Esophagus muscularis mucosa (tissue), 4 donors: Measurements from ENCODE around the gene PLEKHG3. TPM values are rescaled to one million over a fixed set of nuclear protein-coding genes. Genes with fewer than 3 reads are reported as not detected.

Source experiments
- DNase-seq: peaks from one replicate; pipeline ENCODE4 v3.0.0-alpha.2; 2017; ENCODE audit errors: extremely low spot score
- H3K27ac ChIP-seq, 4 donors: fragments of 200-600 bp; sonication (generic); replicated peaks in 1 of 4; 1 replicate in 3 of 4; 2 replicates in 1 of 4; pipeline ENCODE4 v1.5.1; 2016 to 2019; ENCODE audit warnings: mild to moderate bottlenecking in 1 of 4
- H3K27me3 ChIP-seq, 4 donors: fragments of 200-600 bp; sonication (generic); one replicate each; pipeline versions ENCODE4 v1.5.1 to v1.6.0; 2016 to 2019
- H3K36me3 ChIP-seq, 4 donors: fragments of 200-600 bp; sonication (generic); one replicate each; pipeline ENCODE4 v1.5.1; 2016 to 2019
- H3K4me1 ChIP-seq, 4 donors: fragments of 200-600 bp; sonication (generic); one replicate each; pipeline ENCODE4 v1.5.1; 2016 to 2019
- H3K4me3 ChIP-seq, 4 donors: fragments of 200-600 bp; sonication (generic); 1 replicate in 2 of 4; 2 replicates in 2 of 4; pipeline ENCODE4 v1.5.1; 2016 to 2019; ENCODE audit warnings: mild to moderate bottlenecking in 4 of 4, moderate library complexity in 1 of 4
- H3K9me3 ChIP-seq, 4 donors: fragments of 200-600 bp; sonication (generic); 1 replicate in 3 of 4; 2 replicates in 1 of 4; pipeline ENCODE4 v1.5.1; 2016 to 2019
- EP300 ChIP-seq: sonication (generic); formaldehyde crosslinking; IDR thresholded peaks from one replicate; pipeline ENCODE4 v1.6.1; 2017; ENCODE audit warnings: antibody characterized with exemption
- POLR2A ChIP-seq: fragments of 450-650 bp; IDR thresholded peaks from one replicate; pipeline ENCODE4 v1.6.1; 2017; ENCODE audit warnings: antibody characterized with exemption, moderate library complexity, mild to moderate bottlenecking, low read depth
- POLR2AphosphoS5 ChIP-seq, 2 donors: sonication (generic); formaldehyde crosslinking; IDR thresholded peaks; one replicate each; pipeline ENCODE4 v1.6.1; 2017; ENCODE audit warnings: antibody characterized with exemption in 2 of 2
- WGBS: methylation state at CpG from one replicate; pipeline ENCODE4 v1.1.5; 2018; 5-methylcytosine and 5-hydroxymethylcytosine counted together
- intact Hi-C: fragments of 100-400 bp; cut with DNase I; formaldehyde crosslinking; loops from one replicate; pipeline ENCODE4 v1.15.1; 2023
- total RNA-seq, 4 donors: library from RNA; depleted of rRNA; stranded (reverse); fragments of >200 nt; gene quantifications; one replicate each; pipeline versions ENCODE4 v1.1.0 to v1.2.1, GENCODE V29; 2016
- TF ChIP-seq, protein P1 (sequence below), 3 experiments: fragments of 200-600 bp in 2 of 3; fragments of 450-650 bp in 1 of 3; sonication (generic) in 2 of 3; IDR thresholded peaks; one replicate each; pipeline ENCODE4 v1.5.1; 2017 to 2019; ENCODE audit warnings: antibody characterized with exemption in 3 of 3, mild to moderate bottlenecking in 2 of 3, moderate library complexity in 1 of 3

The PLEKHG3 gene
- total RNA-seq, 4 donors from 2014 or later = 21.7 to 66.7 (median 35.1) TPM

DNA sequence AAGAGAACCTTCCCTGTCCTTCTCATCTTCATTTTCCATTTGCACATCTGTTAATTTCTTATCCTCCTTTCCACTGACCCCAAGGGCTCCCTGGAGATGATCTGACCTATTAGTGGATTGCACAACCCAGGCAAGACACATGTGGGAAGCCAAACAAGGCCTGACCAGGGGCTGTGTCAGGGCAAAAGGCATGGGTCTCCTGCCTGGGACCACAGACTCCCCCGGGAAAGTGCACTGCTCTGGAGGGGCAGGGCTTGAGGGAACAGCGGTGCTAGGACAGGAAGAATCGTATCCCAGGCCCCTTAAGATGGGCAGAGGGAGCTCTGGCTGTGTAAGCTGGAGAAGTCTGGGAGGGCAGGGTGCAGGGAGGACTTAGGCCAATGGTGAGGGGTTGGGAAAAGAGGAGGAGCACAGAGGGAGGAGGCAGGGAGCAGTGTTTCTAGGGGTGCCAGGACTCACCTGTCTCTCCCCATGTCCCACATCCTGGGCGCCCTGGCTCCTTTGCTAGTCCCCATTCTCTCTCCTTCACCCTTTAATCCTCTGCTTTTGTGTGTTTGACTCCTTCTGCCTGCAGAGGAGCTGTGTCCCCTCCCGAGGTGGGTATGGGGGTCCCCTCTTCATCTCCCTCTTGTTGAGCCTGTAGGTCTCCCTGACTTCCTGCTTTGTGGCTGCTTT lies 25.3 kb downstream of the PLEKHG3 start:
- H3K27ac ChIP-seq = no peak overlapping the region
- DNase-seq = no peak
- TF ChIP-seq POLR2A (no peak), EP300 (no peak), POLR2AphosphoS5 (IDR thresholded peaks at IDR 0.05) (no peak)
- TF ChIP-seq, protein P1, sequence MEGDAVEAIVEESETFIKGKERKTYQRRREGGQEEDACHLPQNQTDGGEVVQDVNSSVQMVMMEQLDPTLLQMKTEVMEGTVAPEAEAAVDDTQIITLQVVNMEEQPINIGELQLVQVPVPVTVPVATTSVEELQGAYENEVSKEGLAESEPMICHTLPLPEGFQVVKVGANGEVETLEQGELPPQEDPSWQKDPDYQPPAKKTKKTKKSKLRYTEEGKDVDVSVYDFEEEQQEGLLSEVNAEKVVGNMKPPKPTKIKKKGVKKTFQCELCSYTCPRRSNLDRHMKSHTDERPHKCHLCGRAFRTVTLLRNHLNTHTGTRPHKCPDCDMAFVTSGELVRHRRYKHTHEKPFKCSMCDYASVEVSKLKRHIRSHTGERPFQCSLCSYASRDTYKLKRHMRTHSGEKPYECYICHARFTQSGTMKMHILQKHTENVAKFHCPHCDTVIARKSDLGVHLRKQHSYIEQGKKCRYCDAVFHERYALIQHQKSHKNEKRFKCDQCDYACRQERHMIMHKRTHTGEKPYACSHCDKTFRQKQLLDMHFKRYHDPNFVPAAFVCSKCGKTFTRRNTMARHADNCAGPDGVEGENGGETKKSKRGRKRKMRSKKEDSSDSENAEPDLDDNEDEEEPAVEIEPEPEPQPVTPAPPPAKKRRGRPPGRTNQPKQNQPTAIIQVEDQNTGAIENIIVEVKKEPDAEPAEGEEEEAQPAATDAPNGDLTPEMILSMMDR (IDR thresholded peaks at IDR 0.05) = no peak
- H3K36me3 ChIP-seq = peaks cover 32 to 71% (median 58%) of the 10 kb centered on the region in 4 donors
- peaks cover 22 to 41% (median 32%) of the 10 kb centered on the region in 4 donors for H3K4me1 ChIP-seq
- H3K9me3 ChIP-seq = no peaks in the 10 kb centered on the region
- no peaks in the 10 kb centered on the region for H3K27me3 ChIP-seq
- intact Hi-C loops = no loop called here
- 79% methylated on average over 5 of the region's 5 CpGs for WGBS
- H3K4me3 ChIP-seq = no peak overlapping the region

DNA sequence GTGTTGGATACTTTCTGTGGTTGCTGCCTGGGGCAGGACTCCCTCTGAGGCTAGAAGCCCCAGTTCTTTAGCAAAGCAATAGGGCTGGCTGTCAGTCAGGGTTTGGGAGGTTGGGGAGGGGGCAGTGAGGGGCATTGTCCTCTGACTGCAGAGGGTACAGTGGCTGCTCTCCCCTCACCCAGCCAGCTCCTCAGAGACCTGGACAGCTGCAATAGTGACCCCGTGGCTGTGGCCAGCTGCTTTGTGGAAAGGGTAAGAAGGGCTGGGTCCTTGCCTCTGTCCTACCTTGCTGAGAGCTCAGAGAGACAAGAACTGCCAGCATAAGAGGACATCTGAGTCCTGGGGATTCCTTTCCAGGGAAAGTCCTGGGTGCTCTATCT lies 25.8 kb downstream of the PLEKHG3 start:
- WGBS = 100% methylated on average over 1 of the region's 1 CpG
- H3K27me3 ChIP-seq = no peaks in the 10 kb centered on the region
- intact Hi-C loops = no loop called here
- no peak for DNase-seq
- H3K27ac ChIP-seq = no peak overlapping the region
- peaks cover 16 to 41% (median 31%) of the 10 kb centered on the region in 4 donors for H3K4me1 ChIP-seq
- no peak overlapping the region for H3K4me3 ChIP-seq
- no peak for TF ChIP-seq POLR2AphosphoS5 (IDR thresholded peaks at IDR 0.05)
- TF ChIP-seq EP300 = no peak
- TF ChIP-seq, protein P1 (IDR thresholded peaks at IDR 0.05) = no peak
- no peak for TF ChIP-seq POLR2A
- H3K9me3 ChIP-seq = no peaks in the 10 kb centered on the region
- H3K36me3 ChIP-seq = peaks cover 32 to 71% (median 58%) of the 10 kb centered on the region in 4 donors

DNA sequence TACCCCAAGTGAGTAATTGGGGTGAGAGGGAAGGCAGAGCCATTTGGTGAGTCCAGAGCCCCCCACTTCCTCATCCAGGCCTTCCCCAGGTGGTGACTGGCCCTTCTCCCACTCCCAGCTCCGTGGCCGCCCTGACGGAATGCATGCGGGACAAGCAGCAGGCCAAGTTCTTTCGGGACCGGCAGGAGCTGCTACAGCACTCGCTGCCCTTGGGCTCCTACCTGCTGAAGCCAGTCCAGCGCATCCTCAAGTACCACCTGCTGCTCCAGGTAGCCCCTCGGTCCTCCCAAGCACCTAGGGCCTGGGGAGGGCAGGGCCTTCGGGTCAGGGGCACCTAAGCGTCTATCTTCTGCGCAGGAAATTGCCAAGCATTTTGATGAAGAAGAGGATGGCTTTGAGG lies 26.5 kb downstream of the PLEKHG3 start:
- intact Hi-C loops = no loop called here
- no peak for DNase-seq
- H3K4me1 ChIP-seq = peaks cover 11 to 34% (median 29%) of the 10 kb centered on the region in 4 donors
- 92% methylated on average over 12 of the region's 12 CpGs for WGBS
- TF ChIP-seq POLR2A (no peak), POLR2AphosphoS5 (IDR thresholded peaks at IDR 0.05) (no peak), EP300 (no peak)
- TF ChIP-seq, protein P1 (IDR thresholded peaks at IDR 0.05) = no peak
- peaks cover 32 to 75% (median 58%) of the 10 kb centered on the region in 4 donors for H3K36me3 ChIP-seq
- H3K4me3 ChIP-seq = no peak overlapping the region
- no peak overlapping the region for H3K27ac ChIP-seq
- no peaks in the 10 kb centered on the region for H3K9me3 ChIP-seq
- no peaks in the 10 kb centered on the region for H3K27me3 ChIP-seq

DNA sequence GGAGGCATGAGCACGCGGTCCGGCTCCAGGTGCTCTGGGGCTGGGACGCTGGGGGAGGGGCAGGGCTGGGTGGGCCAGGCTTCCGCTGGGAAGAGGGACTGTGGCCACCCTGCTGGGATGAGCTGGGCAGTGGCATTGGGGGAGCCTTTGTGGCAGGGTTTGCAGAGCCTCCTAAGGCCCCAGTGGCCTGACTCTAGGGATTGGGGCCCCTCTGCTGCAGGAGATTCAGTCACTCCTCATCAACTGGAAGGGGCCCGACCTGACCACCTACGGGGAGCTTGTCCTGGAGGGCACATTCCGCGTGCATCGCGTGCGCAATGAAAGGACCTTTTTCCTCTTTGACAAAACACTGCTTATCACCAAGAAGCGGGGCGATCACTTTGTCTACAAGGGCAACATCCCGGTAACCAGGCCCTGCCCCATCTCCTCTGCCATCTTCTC lies 26.9 kb downstream of the PLEKHG3 start:
- H3K4me1 ChIP-seq = peaks cover 7 to 30% (median 25%) of the 10 kb centered on the region in 4 donors
- DNase-seq = no peak
- no peak overlapping the region for H3K27ac ChIP-seq
- WGBS = 96% methylated on average over 10 of the region's 15 CpGs
- intact Hi-C loops = no loop called here
- H3K9me3 ChIP-seq = no peaks in the 10 kb centered on the region
- peaks cover 32 to 79% (median 62%) of the 10 kb centered on the region in 4 donors for H3K36me3 ChIP-seq
- no peaks in the 10 kb centered on the region for H3K27me3 ChIP-seq
- TF ChIP-seq, protein P1 (IDR thresholded peaks at IDR 0.05) = no peak
- TF ChIP-seq EP300 (no peak), POLR2A (no peak), POLR2AphosphoS5 (IDR thresholded peaks at IDR 0.05) (no peak)
- H3K4me3 ChIP-seq = no peak overlapping the region

DNA sequence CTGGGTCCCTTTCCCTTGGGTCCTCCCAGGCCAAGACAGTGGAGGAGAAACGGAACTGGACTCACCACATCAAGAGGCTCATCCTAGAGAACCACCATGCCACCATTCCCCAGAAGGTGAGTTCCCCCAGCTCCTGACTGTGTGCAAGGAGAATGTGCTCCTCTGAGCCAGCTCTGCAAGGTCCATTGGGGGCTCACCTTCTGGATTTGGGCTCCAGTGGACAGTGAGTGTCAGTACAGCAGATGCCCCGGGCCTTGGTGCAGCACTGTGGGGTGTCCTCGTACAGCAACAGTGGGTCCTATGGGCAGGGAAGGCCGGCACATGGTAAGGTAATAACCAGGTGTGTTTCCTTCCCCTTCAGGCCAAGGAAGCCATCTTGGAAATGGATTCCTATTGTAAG lies 27.8 kb downstream of the PLEKHG3 start:
- Histone ChIP-seq H3K9me3 (no peaks in the 10 kb centered on the region), H3K27ac (no peak overlapping the region), H3K27me3 (no peaks in the 10 kb centered on the region), H3K36me3 (peaks cover 32 to 88% (median 70%) of the 10 kb centered on the region in 4 donors), H3K4me1 (peaks cover 0 to 21% (median 17%) of the 10 kb centered on the region in 4 donors), H3K4me3 (no peak overlapping the region)
- intact Hi-C loops = no loop called here
- WGBS = 100% methylated on average over 1 of the region's 4 CpGs
- TF ChIP-seq POLR2AphosphoS5 (IDR thresholded peaks at IDR 0.05) (no peak), EP300 (no peak)
- TF ChIP-seq, protein P1 (IDR thresholded peaks at IDR 0.05) = no peak
- DNase-seq = no peak
